Activated CD4-positive, CD25-positive, alpha-beta regulatory T cell treated with anti-CD3 and anti-CD28 coated beads, Interleukin-2, amount 50 U/mL, for 72 hours (primary cell): ENCODE measurements around the gene SMAD6.

Source experiments
- DNase-seq: peaks from one replicate; pipeline ENCODE4 v3.0.0; 2021

Gene SMAD6

DNA sequence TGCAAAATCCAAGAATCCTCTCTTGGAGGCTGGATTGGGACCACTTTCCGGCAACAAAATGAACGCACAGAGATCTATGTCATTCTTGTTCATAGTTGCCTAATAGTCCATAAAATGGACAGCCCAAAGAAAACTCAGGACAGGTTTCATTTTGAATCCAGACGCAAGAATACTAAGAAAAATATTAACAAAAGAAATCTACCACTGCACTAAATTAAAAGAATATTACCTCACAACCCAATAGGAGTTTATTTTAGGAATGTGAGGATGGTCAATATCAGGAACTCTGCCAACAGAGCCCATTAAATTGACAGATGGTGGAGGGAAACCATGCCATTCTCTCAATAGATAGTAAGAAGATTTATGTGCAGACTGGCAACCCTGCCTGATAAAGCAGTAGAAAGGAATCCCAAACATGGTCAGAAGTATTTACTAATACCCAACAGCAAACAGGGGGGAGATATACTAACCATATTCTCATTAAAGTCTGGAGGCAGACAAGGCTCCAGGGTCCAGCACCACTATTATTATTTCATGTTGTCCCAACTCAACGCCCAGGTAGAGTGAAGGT, 127.6 kb downstream of the SMAD6 start:
- no peak for DNase-seq

DNA sequence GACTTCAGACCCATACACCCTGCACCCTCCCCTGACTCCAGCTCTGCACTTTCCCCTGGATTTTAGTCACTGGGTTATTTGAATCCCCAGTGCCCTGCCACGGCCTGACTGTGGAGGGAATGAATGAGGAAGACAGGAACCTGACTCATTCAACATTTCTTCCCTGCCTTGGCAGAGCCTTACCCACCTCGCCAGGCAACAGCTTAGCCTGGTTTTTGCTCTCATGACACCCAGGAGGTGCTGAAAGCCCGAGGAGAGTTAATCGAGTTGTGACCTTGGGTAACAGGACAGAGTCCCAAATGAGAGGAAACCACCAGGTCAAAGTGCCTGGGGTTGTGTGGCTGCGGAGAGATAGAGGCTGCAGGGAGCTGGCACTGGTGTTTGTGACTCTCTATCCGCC, 128.3 kb downstream of the SMAD6 start:
- DNase-seq: no peak

DNA sequence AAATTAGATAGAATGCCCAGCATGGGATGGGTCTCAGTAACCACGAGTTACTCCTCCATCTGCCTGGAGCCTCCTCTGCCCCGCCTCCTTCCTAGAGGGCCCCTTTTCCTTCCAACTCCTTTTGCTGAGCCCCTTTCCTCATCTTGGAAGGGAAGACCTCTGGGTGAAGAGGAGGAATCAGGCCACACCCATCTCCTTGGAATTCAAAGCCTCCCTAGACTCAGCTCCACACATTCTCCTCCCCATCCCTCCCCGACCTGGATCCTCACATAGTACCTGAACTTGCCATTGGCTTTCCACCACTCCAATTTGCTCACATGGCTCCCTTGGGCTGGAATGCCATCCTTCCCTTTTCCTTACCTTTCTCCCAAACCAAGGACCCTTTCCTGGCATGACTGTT, 128.8 kb downstream of the SMAD6 start:
- DNase-seq: no peak

- no peak for DNase-seq
These were observed 129.3 kb downstream of the SMAD6 start for GRCh38 chr15:66831289-66831688.

- no peak for DNase-seq
These were observed 129.9 kb downstream of the SMAD6 start for GRCh38 chr15:66831801-66832390.
